Forelimb muscle (tissue), 1 donor: ENCODE measurements around the gene NYNRIN. TPM values are rescaled to one million over a fixed set of nuclear protein-coding genes. Genes with fewer than 3 reads are reported as not detected.

Source experiments
- DNase-seq: peaks from one replicate; pipeline ENCODE4 v3.0.0-alpha.2; 2013; ENCODE audit warnings: low read depth
- polyA plus RNA-seq: library from polyadenylated mRNA; unstranded; fragments of 120-200 nt; gene quantifications from one replicate; pipeline ENCODE4 v1.2.1, GENCODE V29; 2013; ENCODE audit not compliant: insufficient read length

Gene NYNRIN
- polyA plus RNA-seq, 1 donor, result 23.1 TPM

- no peak for DNase-seq
Observed at GRCh38 chr14:24430682-24431568, 32.1 kb downstream of the NYNRIN start.

- DNase-seq, result peak; percentile 67
Observed at GRCh38 chr14:24431569-24432258, 32.9 kb downstream of the NYNRIN start.

GRCh38 chr14:24432259-24433131 is 33.7 kb downstream of the NYNRIN start:
- no peak for DNase-seq

- no peak for DNase-seq
Observed at GRCh38 chr14:24434036-24434435, 35.2 kb downstream of the NYNRIN start.

- no peak for DNase-seq
Observed at GRCh38 chr14:24434676-24435075, 35.9 kb downstream of the NYNRIN start.

GRCh38 chr14:24435192-24435810 is 36.5 kb downstream of the NYNRIN start:
- no peak for DNase-seq

GRCh38 chr14:24435998-24436354 is 37.2 kb downstream of the NYNRIN start:
- DNase-seq, result no peak

- peak; percentile 62 for DNase-seq
Observed at GRCh38 chr14:24436355-24437019, 37.7 kb downstream of the NYNRIN start.

- no peak for DNase-seq
Observed at GRCh38 chr14:24437020-24437735, 38.4 kb downstream of the NYNRIN start.

GRCh38 chr14:24437736-24438067 is 38.9 kb downstream of the NYNRIN start:
- DNase-seq, result no peak

- DNase-seq, result no peak
Observed at GRCh38 chr14:24438223-24439097, 39.7 kb downstream of the NYNRIN start.

GRCh38 chr14:24439257-24439656 is 40.5 kb downstream of the NYNRIN start:
- DNase-seq, result no peak

- DNase-seq, result no peak
Observed at GRCh38 chr14:24439830-24440605, 41.2 kb downstream of the NYNRIN start.

GRCh38 chr14:24440606-24441399 is 42.0 kb downstream of the NYNRIN start:
- DNase-seq, result no peak

GRCh38 chr14:24441485-24441884 is 42.7 kb downstream of the NYNRIN start:
- no peak for DNase-seq

- DNase-seq, result no peak
Observed at GRCh38 chr14:24441904-24442239, 43.1 kb downstream of the NYNRIN start.

GRCh38 chr14:24442240-24443052 is 43.6 kb downstream of the NYNRIN start, which contains the start of gene SDR39U1:
TSS of gene SDR39U1 (minus strand) at chr14:24442776. CDS start at chr14:24442769, 7 bp downstream.
- peak; percentile 100 for DNase-seq
